GM18499 (cell line): ENCODE data around the gene KMT2E.

Experiments used
- ATAC-seq: cut with Tn5 transposase; IDR thresholded peaks from one replicate; pipeline ENCODE4 v1.9.1; 2021; ENCODE audit warnings: moderate number of reproducible peaks; ENCODE audit not compliant: insufficient read depth, unreplicated experiment

The KMT2E gene

GRCh38 chr7:105006367-105007136 lies 7.5 kb upstream of the KMT2E start:
- ATAC-seq = no peak

GRCh38 chr7:105007298-105007697 lies 6.7 kb upstream of the KMT2E start:
- no peak for ATAC-seq

- no peak for ATAC-seq
Observed at GRCh38 chr7:105009667-105010503, 4.1 kb upstream of the KMT2E start.

GRCh38 chr7:105010504-105011130 lies 3.4 kb upstream of the KMT2E start:
- no peak for ATAC-seq

- no peak for ATAC-seq
Observed at GRCh38 chr7:105011141-105011830, 2.7 kb upstream of the KMT2E start.

GRCh38 chr7:105011831-105012502 lies 2.0 kb upstream of the KMT2E start:
- ATAC-seq = no peak

GRCh38 chr7:105012503-105013220 lies 1.3 kb upstream of the KMT2E start:
- ATAC-seq = peak; percentile 45

- ATAC-seq = no peak
Observed at GRCh38 chr7:105013221-105013815, 687 bp upstream of the KMT2E start.

- ATAC-seq = no peak
Observed at GRCh38 chr7:105014693-105015389, 836 bp downstream of the KMT2E start.

- no peak for ATAC-seq
Observed at GRCh38 chr7:105015390-105015965, 1.5 kb downstream of the KMT2E start.

- no peak for ATAC-seq
Observed at GRCh38 chr7:105016068-105016708, 2.2 kb downstream of the KMT2E start.

GRCh38 chr7:105016709-105017656 lies 3.0 kb downstream of the KMT2E start:
- no peak for ATAC-seq

- ATAC-seq = no peak
Observed at GRCh38 chr7:105017657-105018365, 3.8 kb downstream of the KMT2E start.

- ATAC-seq = no peak
Observed at GRCh38 chr7:105019269-105019668, 5.3 kb downstream of the KMT2E start.

GRCh38 chr7:105020926-105021325 lies 6.9 kb downstream of the KMT2E start:
- no peak for ATAC-seq

- ATAC-seq = no peak
Observed at GRCh38 chr7:105021352-105021751, 7.3 kb downstream of the KMT2E start.
